ENCODE results near the gene TRIM71.
"Not testable (repeated sequence)": the region's sequence is repeated elsewhere in the genome, so short reads cannot be mapped to it uniquely, and the experiment has no call there.

The TRIM71 gene

GRCh38 chr3:32820971-32821685 is 3.3 kb downstream of the TRIM71 start:
- H3K4me3 ChIP-seq (ENCODE audit: low read depth, low read length): no peak overlapping the region
- TF ChIP-seq, protein P1, sequence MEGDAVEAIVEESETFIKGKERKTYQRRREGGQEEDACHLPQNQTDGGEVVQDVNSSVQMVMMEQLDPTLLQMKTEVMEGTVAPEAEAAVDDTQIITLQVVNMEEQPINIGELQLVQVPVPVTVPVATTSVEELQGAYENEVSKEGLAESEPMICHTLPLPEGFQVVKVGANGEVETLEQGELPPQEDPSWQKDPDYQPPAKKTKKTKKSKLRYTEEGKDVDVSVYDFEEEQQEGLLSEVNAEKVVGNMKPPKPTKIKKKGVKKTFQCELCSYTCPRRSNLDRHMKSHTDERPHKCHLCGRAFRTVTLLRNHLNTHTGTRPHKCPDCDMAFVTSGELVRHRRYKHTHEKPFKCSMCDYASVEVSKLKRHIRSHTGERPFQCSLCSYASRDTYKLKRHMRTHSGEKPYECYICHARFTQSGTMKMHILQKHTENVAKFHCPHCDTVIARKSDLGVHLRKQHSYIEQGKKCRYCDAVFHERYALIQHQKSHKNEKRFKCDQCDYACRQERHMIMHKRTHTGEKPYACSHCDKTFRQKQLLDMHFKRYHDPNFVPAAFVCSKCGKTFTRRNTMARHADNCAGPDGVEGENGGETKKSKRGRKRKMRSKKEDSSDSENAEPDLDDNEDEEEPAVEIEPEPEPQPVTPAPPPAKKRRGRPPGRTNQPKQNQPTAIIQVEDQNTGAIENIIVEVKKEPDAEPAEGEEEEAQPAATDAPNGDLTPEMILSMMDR (IDR thresholded peaks at IDR 0.05; ENCODE audit: control insufficient read depth, extremely low read depth, insufficient read depth): no peak
- DNase-seq (ENCODE audit: low read depth): no peak

GRCh38 chr3:32821686-32822296 is 4.0 kb downstream of the TRIM71 start:
- TF ChIP-seq, protein P1 (IDR thresholded peaks at IDR 0.05; ENCODE audit: control insufficient read depth, extremely low read depth, insufficient read depth): no peak
- no peak for DNase-seq (ENCODE audit: low read depth)
- H3K4me3 ChIP-seq (ENCODE audit: low read depth, low read length): no peak overlapping the region

DNA sequence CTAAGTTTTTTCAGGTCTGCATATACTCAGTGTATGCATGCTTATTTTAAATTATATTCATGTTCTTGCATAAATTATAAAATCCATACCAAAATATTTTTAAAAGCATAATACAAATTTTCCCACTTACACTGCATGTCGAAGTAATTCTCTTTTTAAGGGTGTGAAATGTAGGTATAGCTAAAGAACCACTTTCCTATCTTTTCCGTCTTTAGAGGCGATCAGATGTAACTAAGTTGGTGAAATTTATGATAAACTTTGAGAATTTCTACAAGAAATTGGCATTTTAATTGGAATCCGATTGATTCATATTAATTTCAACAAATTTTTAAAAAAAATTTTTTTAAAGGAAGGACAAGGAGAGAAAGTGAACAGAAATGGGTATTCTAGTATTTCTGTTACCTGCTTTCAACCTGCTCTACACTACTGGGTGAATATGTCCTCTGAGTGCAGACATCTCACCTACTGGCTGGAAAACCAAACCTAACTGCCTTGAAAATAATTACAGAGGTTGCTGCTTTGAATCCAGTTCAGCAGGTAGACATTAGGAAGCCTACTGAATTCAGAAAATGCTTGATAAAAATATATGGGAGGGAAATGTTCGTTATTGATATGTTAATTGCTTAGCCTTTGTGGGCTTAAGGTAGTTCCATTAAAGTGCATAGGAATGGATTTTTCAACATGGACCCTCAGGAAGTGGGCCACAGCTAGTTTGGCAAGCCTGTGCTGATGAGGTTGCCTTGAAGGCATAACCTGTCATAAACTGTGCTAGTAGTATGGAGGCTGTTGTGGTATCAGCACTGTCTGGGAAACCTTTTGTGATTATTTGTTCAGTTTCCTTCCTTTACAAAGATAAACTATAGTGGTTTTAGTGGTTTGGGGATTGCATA is 5.1 kb downstream of the TRIM71 start:
- H3K4me3 ChIP-seq (ENCODE audit: low read depth, low read length): no peak overlapping the region
- TF ChIP-seq, protein P1 (IDR thresholded peaks at IDR 0.05; ENCODE audit: control insufficient read depth, extremely low read depth, insufficient read depth): no peak
- no peak for DNase-seq (ENCODE audit: low read depth)

DNA sequence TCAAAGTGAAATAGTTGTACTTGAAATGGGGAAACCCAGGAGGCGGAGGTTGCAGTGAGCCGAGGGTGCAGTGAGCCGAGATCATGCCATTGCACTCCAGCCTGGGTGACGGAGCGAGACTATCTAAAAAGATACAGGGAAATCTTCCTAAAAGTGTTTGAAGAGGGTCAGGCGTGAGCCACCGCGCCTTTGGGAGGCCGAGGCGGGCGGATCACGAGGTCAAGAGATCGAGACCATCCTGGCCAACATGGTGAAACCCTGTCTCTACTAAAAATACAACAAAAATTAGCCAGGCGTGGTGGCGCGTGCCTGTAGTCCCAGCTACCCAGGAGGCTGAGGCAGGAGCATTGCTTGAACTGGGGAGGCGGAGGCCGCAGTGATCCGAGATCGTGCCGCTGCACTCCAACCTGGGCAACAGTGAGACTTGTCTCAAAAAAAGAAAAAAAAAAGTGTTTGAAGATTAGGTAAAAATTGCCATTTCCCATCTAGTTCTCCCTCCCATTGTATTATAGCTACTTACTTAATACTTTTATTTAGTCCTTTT is 5.9 kb downstream of the TRIM71 start:
- not testable (repeated sequence) for H3K4me3 ChIP-seq (ENCODE audit: low read depth, low read length); DNase-seq (ENCODE audit: low read depth)

GRCh38 chr3:32825601-32826375 is 8.0 kb downstream of the TRIM71 start:
- TF ChIP-seq, protein P1 (IDR thresholded peaks at IDR 0.05; ENCODE audit: control insufficient read depth, extremely low read depth, insufficient read depth): no peak
- DNase-seq (ENCODE audit: low read depth): no peak
- H3K4me3 ChIP-seq (ENCODE audit: low read depth, low read length): no peak overlapping the region

GRCh38 chr3:32831062-32831461 is 13.3 kb downstream of the TRIM71 start:
- TF ChIP-seq, protein P1 (IDR thresholded peaks at IDR 0.05; ENCODE audit: control insufficient read depth, extremely low read depth, insufficient read depth): no peak
- no peak for DNase-seq (ENCODE audit: low read depth)
- no peak overlapping the region for H3K4me3 ChIP-seq (ENCODE audit: low read depth, low read length)

Data from LNCaP clone FGC (cell line).